ENCODE data around the gene FBXO38. TPM values are rescaled to one million over a fixed set of nuclear protein-coding genes. Genes with fewer than 3 reads are reported as not detected.
A peak's percentile ranks its signal among the peaks of the same experiment; 100 is the strongest.

FBXO38 gene
- total and polyA plus RNA-seq, 2 donors (not counting 1 experiment from before 2014, with no cell fraction given), result 14.4 to 97.0 TPM

GRCh38 chr5:148382961-148383360 is 797 bp upstream of the FBXO38 start:
- peaks cover 51% of the 10 kb centered on the region for H3K79me2 ChIP-seq (ENCODE audit: control insufficient read depth, insufficient read depth, low read length)
- H3K9me3 ChIP-seq (ENCODE audit: control extremely low read depth in 1 of 3, control insufficient read depth in 2 of 3, insufficient read depth in 1 of 3, low read length in 2 of 3), result peaks cover 0 to 7% (median 6%) of the 10 kb centered on the region in 3 donors
- H3K27me3 Mint-ChIP-seq, result no peaks in the 10 kb centered on the region
- ChIA-PET POLR2A (no interaction called here), CTCF (no interaction called here)
- ATAC-seq (ENCODE audit: low read depth), result no peak
- peak overlapping the region; percentile 69 to 94 (median 87) for H3K4me3 ChIP-seq (ENCODE audit: control extremely low read depth in 1 of 5, extremely low read depth in 1 of 5, insufficient read depth in 1 of 5, low read depth in 2 of 5, low read length in 4 of 5)
- TF ChIP-seq EZH2 (IDR thresholded peaks at IDR 0.05; ENCODE audit: borderline replicate concordance, insufficient read depth, low read depth, low read length, poor library complexity, severe bottlenecking), result no peak
- TF ChIP-seq CTCF (IDR thresholded peaks at IDR 0.05), result no peak
- peaks cover 46% of the 10 kb centered on the region for H3K4me1 Mint-ChIP-seq
- peak overlapping the region; percentile 88 for H3K4me3 Mint-ChIP-seq
- H3K4me2 ChIP-seq (replicated peaks; ENCODE audit: low read depth, low read length, poor library complexity, severe bottlenecking), result peak overlapping the region; percentile 76
- no peak for DNase-seq
- H3K9me3 Mint-ChIP-seq (ENCODE audit: insufficient read depth), result no peaks in the 10 kb centered on the region
- H3K27ac ChIP-seq (ENCODE audit: low read length in 2 of 2), result peak overlapping the region; percentile 92 to 96
- H3K27ac Mint-ChIP-seq, result peak overlapping the region; percentile 92
- peaks cover 1 to 5% of the 10 kb centered on the region in 2 experiments for H3K36me3 ChIP-seq (replicated peaks in 1 of 2; ENCODE audit: control extremely low read depth in 1 of 2, control insufficient read depth in 1 of 2, extremely low read depth in 1 of 2, insufficient read depth in 2 of 2, low read length in 1 of 2)
- peak overlapping the region; percentile 80 for H2AFZ ChIP-seq (ENCODE audit: insufficient read depth, low read depth, low read length, poor library complexity, severe bottlenecking)
- H3K27me3 ChIP-seq (replicated peaks in 1 of 4; ENCODE audit: control extremely low read depth in 1 of 4, control insufficient read depth in 3 of 4, insufficient read depth in 4 of 4, low read length in 3 of 4), result no peaks in the 10 kb centered on the region
- no peaks in the 10 kb centered on the region for H4K20me1 ChIP-seq (ENCODE audit: control insufficient read depth, insufficient read depth, low read length, poor library complexity, severe bottlenecking)
- 100% methylated on average over 1 of the region's 4 CpGs for WGBS (ENCODE audit: insufficient coverage)
- H3K4me1 ChIP-seq (ENCODE audit: control insufficient read depth in 2 of 2, insufficient read depth in 2 of 2, low read length in 2 of 2), result peaks cover 24 to 26% of the 10 kb centered on the region in 2 donors
- peak overlapping the region; percentile 95 for H3K9ac ChIP-seq (ENCODE audit: low read length)
- intact Hi-C loops (cut with micrococcal nuclease), result loop anchor here (1.0 to 5.0 kb wide), 5 partner anchors 424 to 1168 kb away; partner anchors contain the start of genes ADRB2, CSNK1A1, JAKMIP2 and PCYOX1L

- Histone ChIP-seq H3K79me2 (ENCODE audit: control insufficient read depth, insufficient read depth, low read length) (peaks cover 65% of the 10 kb centered on the region), H2AFZ (ENCODE audit: insufficient read depth, low read depth, low read length, poor library complexity, severe bottlenecking) (peak overlapping the region; percentile 80), H3K4me1 (ENCODE audit: control insufficient read depth in 2 of 2, insufficient read depth in 2 of 2, low read length in 2 of 2) (peaks cover 24 to 26% of the 10 kb centered on the region in 2 donors), H3K4me3 (ENCODE audit: control extremely low read depth in 1 of 5, extremely low read depth in 1 of 5, insufficient read depth in 1 of 5, low read depth in 2 of 5, low read length in 4 of 5) (peak overlapping the region; percentile 69 to 90 (median 84)), H3K9ac (ENCODE audit: low read length) (peak overlapping the region; percentile 95), H3K36me3 (replicated peaks in 1 of 2; ENCODE audit: control extremely low read depth in 1 of 2, control insufficient read depth in 1 of 2, extremely low read depth in 1 of 2, insufficient read depth in 2 of 2, low read length in 1 of 2) (peaks cover 4 to 15% of the 10 kb centered on the region in 2 experiments), H3K4me2 (replicated peaks; ENCODE audit: low read depth, low read length, poor library complexity, severe bottlenecking) (peak overlapping the region; percentile 76), H4K20me1 (ENCODE audit: control insufficient read depth, insufficient read depth, low read length, poor library complexity, severe bottlenecking) (peaks cover 13% of the 10 kb centered on the region), H3K9me3 (ENCODE audit: control extremely low read depth in 1 of 3, control insufficient read depth in 2 of 3, insufficient read depth in 1 of 3, low read length in 2 of 3) (no peaks in the 10 kb centered on the region), H3K27me3 (replicated peaks in 1 of 4; ENCODE audit: control extremely low read depth in 1 of 4, control insufficient read depth in 3 of 4, insufficient read depth in 4 of 4, low read length in 3 of 4) (no peaks in the 10 kb centered on the region), H3K27ac (ENCODE audit: low read length in 2 of 2) (peak overlapping the region; percentile 92 to 96)
- TF ChIP-seq EZH2 (IDR thresholded peaks at IDR 0.05; ENCODE audit: borderline replicate concordance, insufficient read depth, low read depth, low read length, poor library complexity, severe bottlenecking) (no peak), CTCF (IDR thresholded peaks at IDR 0.05) (no peak)
- no peaks in the 10 kb centered on the region for H3K9me3 Mint-ChIP-seq (ENCODE audit: insufficient read depth)
- DNase-seq, result no peak
- H3K27ac Mint-ChIP-seq, result peak overlapping the region; percentile 92
- CTCF ChIA-PET, result interaction anchor here (0.8 to 1.1 kb wide), 4 partner anchors 10 to 204 kb away, joined by 3 to 4 read pairs (median 3); no protein-coding TSS in a partner anchor
- peaks cover 53% of the 10 kb centered on the region for H3K4me1 Mint-ChIP-seq
- POLR2A ChIA-PET, result interaction anchor here (1.4 kb wide), 1 partner anchor 1167 kb away, joined by 4 read pairs; the partner anchor contains the start of gene CSNK1A1
- H3K27me3 Mint-ChIP-seq, result no peaks in the 10 kb centered on the region
- intact Hi-C loops (cut with micrococcal nuclease), result loop anchor here (5.0 kb wide), 4 partner anchors 423 to 973 kb away; partner anchors contain the start of genes ADRB2, JAKMIP2 and PCYOX1L
- 11% methylated on average over 3 of the region's 6 CpGs for WGBS (ENCODE audit: insufficient coverage)
- ATAC-seq (ENCODE audit: low read depth), result no peak
- H3K4me3 Mint-ChIP-seq, result peak overlapping the region; percentile 88
Measured at GRCh38 chr5:148384380-148384737, 601 bp downstream of the FBXO38 start.
